ENCODE measurements around the gene RNF217. TPM values are rescaled to one million over a fixed set of nuclear protein-coding genes. Genes with fewer than 3 reads are reported as not detected.

The RNF217 gene
- total and polyA plus RNA-seq, 2 of the 13 experiments (the other 11 are each of a cell fraction or from before 2014, with no cell fraction given) = 2.2 to 2.4 TPM

DNA sequence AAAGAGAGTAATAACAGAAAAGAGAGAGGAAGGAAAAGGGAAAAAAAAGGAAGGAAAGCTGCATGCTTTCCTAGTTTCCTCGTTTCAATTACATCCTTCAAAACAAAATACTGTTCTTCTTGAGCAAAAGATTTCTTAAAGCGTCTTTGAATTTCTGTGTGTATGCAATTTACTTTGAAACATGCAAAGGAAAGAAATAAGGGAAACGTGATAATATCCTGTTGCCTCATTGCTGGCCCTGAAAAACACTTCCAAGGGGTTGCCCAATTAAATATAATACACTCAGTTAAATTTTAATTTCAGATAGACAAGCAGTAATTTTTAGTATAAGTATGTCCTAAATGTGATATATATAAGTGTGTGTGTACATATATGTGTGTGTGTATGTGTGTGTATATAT is 140.2 kb downstream of the RNF217 start:
- CTCF ChIA-PET (ENCODE audit: low intra/inter-chr PET ratio, low total read pairs) = no interaction called here
- no peaks in the 10 kb centered on the region for H3K9me3 ChIP-seq (ENCODE audit: low read length)

More for the DNA sequence above, 140.2 kb downstream of the RNF217 start:
- WGBS (ENCODE audit: low lambda C conversion rate) = 2% methylated on average over 3 of the region's 3 CpGs
- peaks cover 0 to 31% of the 10 kb centered on the region in 2 experiments; a peak in 4 of 5 replicates for H3K27me3 ChIP-seq (ENCODE audit: control insufficient read depth in 1 of 2, insufficient read depth in 2 of 2, low read length in 2 of 2)
- no peak overlapping the region for H2AFZ ChIP-seq (ENCODE audit: low read length)
- TF ChIP-seq, protein P1, sequence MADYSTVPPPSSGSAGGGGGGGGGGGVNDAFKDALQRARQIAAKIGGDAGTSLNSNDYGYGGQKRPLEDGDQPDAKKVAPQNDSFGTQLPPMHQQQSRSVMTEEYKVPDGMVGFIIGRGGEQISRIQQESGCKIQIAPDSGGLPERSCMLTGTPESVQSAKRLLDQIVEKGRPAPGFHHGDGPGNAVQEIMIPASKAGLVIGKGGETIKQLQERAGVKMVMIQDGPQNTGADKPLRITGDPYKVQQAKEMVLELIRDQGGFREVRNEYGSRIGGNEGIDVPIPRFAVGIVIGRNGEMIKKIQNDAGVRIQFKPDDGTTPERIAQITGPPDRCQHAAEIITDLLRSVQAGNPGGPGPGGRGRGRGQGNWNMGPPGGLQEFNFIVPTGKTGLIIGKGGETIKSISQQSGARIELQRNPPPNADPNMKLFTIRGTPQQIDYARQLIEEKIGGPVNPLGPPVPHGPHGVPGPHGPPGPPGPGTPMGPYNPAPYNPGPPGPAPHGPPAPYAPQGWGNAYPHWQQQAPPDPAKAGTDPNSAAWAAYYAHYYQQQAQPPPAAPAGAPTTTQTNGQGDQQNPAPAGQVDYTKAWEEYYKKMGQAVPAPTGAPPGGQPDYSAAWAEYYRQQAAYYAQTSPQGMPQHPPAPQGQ (CRISPR knock-in tag; IDR thresholded peaks at IDR 0.05; ENCODE audit: borderline replicate concordance) = no peak
- TF ChIP-seq ZNF335 (CRISPR knock-in tag; IDR thresholded peaks at IDR 0.05) = no peak
- TF ChIP-seq, protein P2, sequence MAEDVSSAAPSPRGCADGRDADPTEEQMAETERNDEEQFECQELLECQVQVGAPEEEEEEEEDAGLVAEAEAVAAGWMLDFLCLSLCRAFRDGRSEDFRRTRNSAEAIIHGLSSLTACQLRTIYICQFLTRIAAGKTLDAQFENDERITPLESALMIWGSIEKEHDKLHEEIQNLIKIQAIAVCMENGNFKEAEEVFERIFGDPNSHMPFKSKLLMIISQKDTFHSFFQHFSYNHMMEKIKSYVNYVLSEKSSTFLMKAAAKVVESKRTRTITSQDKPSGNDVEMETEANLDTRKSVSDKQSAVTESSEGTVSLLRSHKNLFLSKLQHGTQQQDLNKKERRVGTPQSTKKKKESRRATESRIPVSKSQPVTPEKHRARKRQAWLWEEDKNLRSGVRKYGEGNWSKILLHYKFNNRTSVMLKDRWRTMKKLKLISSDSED (CRISPR knock-in tag; IDR thresholded peaks at IDR 0.05) = no peak
- TF ChIP-seq ZNF607 (CRISPR knock-in tag; IDR thresholded peaks at IDR 0.05; ENCODE audit: borderline replicate concordance) = no peak
- TF ChIP-seq GFI1 (CRISPR knock-in tag; IDR thresholded peaks at IDR 0.05; ENCODE audit: borderline replicate concordance) = no peak
- no peak for TF ChIP-seq TCF12 (IDR thresholded peaks at IDR 0.05)
- no peak for TF ChIP-seq TCF12 (CRISPR knock-in tag; IDR thresholded peaks at IDR 0.05)
- TF ChIP-seq ZNF567 (CRISPR knock-in tag; IDR thresholded peaks at IDR 0.05; ENCODE audit: borderline replicate concordance) = no peak
- TF ChIP-seq SNRNP70 (IDR thresholded peaks at IDR 0.05; ENCODE audit: low read depth, low read length) = no peak
- no peak for TF ChIP-seq CCDC6 (CRISPR knock-in tag; IDR thresholded peaks at IDR 0.05)
- TF ChIP-seq, protein P3, sequence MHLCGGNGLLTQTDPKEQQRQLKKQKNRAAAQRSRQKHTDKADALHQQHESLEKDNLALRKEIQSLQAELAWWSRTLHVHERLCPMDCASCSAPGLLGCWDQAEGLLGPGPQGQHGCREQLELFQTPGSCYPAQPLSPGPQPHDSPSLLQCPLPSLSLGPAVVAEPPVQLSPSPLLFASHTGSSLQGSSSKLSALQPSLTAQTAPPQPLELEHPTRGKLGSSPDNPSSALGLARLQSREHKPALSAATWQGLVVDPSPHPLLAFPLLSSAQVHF (CRISPR knock-in tag; IDR thresholded peaks at IDR 0.05) = no peak
- TF ChIP-seq MED13 (CRISPR knock-in tag; IDR thresholded peaks at IDR 0.05) = no peak
- no peak for TF ChIP-seq ZNF30 (CRISPR knock-in tag; IDR thresholded peaks at IDR 0.05)
- no peak for TF ChIP-seq ETV6 (CRISPR knock-in tag; conservative IDR thresholded peaks at IDR 0.05)
- no peak for TF ChIP-seq HIVEP1 (CRISPR knock-in tag; IDR thresholded peaks at IDR 0.05)
- TF ChIP-seq AKAP8 (CRISPR knock-in tag; IDR thresholded peaks at IDR 0.05) = no peak
- no peak for TF ChIP-seq ZNF232 (CRISPR knock-in tag; IDR thresholded peaks at IDR 0.05; ENCODE audit: borderline replicate concordance)
- no peak for TF ChIP-seq SCMH1 (CRISPR knock-in tag; IDR thresholded peaks at IDR 0.05; ENCODE audit: borderline replicate concordance)
- TF ChIP-seq, protein P4, sequence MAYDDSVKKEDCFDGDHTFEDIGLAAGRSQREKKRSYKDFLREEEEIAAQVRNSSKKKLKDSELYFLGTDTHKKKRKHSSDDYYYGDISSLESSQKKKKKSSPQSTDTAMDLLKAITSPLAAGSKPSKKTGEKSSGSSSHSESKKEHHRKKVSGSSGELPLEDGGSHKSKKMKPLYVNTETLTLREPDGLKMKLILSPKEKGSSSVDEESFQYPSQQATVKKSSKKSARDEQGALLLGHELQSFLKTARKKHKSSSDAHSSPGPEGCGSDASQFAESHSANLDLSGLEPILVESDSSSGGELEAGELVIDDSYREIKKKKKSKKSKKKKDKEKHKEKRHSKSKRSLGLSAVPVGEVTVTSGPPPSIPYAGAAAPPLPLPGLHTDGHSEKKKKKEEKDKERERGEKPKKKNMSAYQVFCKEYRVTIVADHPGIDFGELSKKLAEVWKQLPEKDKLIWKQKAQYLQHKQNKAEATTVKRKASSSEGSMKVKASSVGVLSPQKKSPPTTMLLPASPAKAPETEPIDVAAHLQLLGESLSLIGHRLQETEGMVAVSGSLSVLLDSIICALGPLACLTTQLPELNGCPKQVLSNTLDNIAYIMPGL (CRISPR knock-in tag; IDR thresholded peaks at IDR 0.05; ENCODE audit: borderline replicate concordance in 1 of 2, low read depth in 1 of 2) = no peak
- TF ChIP-seq FIP1L1 (IDR thresholded peaks at IDR 0.05; ENCODE audit: borderline replicate concordance, insufficient read depth, low read depth, low read length) = no peak
- no peak overlapping the region for H3K4me2 ChIP-seq (ENCODE audit: low read depth, low read length)
- intact Hi-C loops (cut with micrococcal nuclease; ENCODE audit: unreplicated experiment) = no loop called here
- in situ Hi-C loops (cut with HindIII; ENCODE audit: extremely low pct_ligation_motif_present, low pct_unique_long_range_greater_than_20kb) = no loop called here
- no peak overlapping the region for H3K27ac ChIP-seq (ENCODE audit: extremely low read length, insufficient read depth, low read length)
- FAIRE-seq (no peak), DNase-seq (ENCODE audit: low spot score) (no peak), ATAC-seq (no peak)
- no peaks in the 10 kb centered on the region for H3K36me3 ChIP-seq (replicated peaks in 1 of 2; ENCODE audit: control insufficient read depth in 1 of 2, insufficient read depth in 2 of 2, low read length in 2 of 2)
- no peak overlapping the region for H3K9ac ChIP-seq (ENCODE audit: insufficient read depth, low read depth, low read length)
- POLR2A ChIA-PET = no interaction called here
- H3K4me1 ChIP-seq (ENCODE audit: insufficient read depth, low read length) = no peaks in the 10 kb centered on the region
- no peaks in the 10 kb centered on the region for H4K20me1 ChIP-seq (ENCODE audit: insufficient read depth, low read length)
- H3K79me2 ChIP-seq (ENCODE audit: insufficient read depth, low read length) = no peaks in the 10 kb centered on the region
- no peak overlapping the region for H3K4me3 ChIP-seq (replicated peaks in 1 of 3; ENCODE audit: insufficient read depth in 1 of 3, low read depth in 2 of 3, low read length in 3 of 3)
- BruUV-seq (replicated peaks) = no TSS peak

All from HepG2 (cell line).